HCT116 (cell line): ENCODE data around the gene TMOD1.

Experiments used
- EGR1 ChIP-seq: IDR thresholded peaks from 2 replicates; pipeline ENCODE4 v1.6.1; 2012; ENCODE audit warnings: low read depth
- EZH2 ChIP-seq: fragments of 200-600 bp; sonication (generic); IDR thresholded peaks from 2 replicates; pipeline ENCODE4 v1.6.1; 2017; ENCODE audit warnings: antibody characterized with exemption, mixed run types
- EZH2phosphoT487 ChIP-seq: fragments of 200-600 bp; IDR thresholded peaks from 2 replicates; pipeline ENCODE4 v1.6.1; 2018; ENCODE audit warnings: antibody characterized with exemption, borderline replicate concordance
- JUND ChIP-seq: IDR thresholded peaks from 2 replicates; pipeline ENCODE4 v1.6.1; 2012
- POLR2A ChIP-seq: IDR thresholded peaks from 2 replicates; pipeline ENCODE4 v1.7.0; 2011; ENCODE audit warnings: borderline replicate concordance; ENCODE audit not compliant: insufficient read depth, insufficient read length; ENCODE audit errors: extremely low read depth
- POLR2AphosphoS5 ChIP-seq: IDR thresholded peaks from 2 replicates; pipeline ENCODE4 v1.6.1; 2011; ENCODE audit warnings: mild to moderate bottlenecking, low read depth, low read length, moderate library complexity
- RAD21 ChIP-seq: IDR thresholded peaks from 2 replicates; pipeline ENCODE4 v1.6.1; 2012; ENCODE audit warnings: low read depth, mild to moderate bottlenecking
- REST ChIP-seq: IDR thresholded peaks from 2 replicates; pipeline ENCODE4 v1.6.1; 2012; ENCODE audit warnings: low read depth
- SIN3A ChIP-seq: IDR thresholded peaks from 2 replicates; pipeline ENCODE4 v1.6.1; 2012; ENCODE audit warnings: low read depth
- YY1 ChIP-seq: IDR thresholded peaks from 2 replicates; pipeline ENCODE4 v1.6.1; 2011; ENCODE audit warnings: low read length, low read depth, moderate library complexity, mild to moderate bottlenecking; ENCODE audit not compliant: insufficient replicate concordance; ENCODE audit errors: extremely low read depth
- ZNF274 ChIP-seq: fragments of 200-500 bp; sonication (Bioruptor generic); IDR thresholded peaks from 2 replicates; pipeline ENCODE4 v1.6.1; 2014; ENCODE audit warnings: mild to moderate bottlenecking, low read depth, low read length, inconsistent platforms
- TF ChIP-seq, protein P1 (sequence below), 3 experiments: fragments of 200-600 bp in 1 of 3; sonication (generic) in 1 of 3; IDR thresholded peaks in 2 of 3; conservative IDR thresholded peaks in 1 of 3; 2 replicates each; pipeline ENCODE4 v1.5.1; 2012 to 2017; ENCODE audit warnings: low read depth in 2 of 3, low read length in 2 of 3, antibody characterized with exemption in 1 of 3, borderline replicate concordance in 1 of 3, control low read depth in 1 of 3, mild to moderate bottlenecking in 1 of 3, mixed read lengths in 1 of 3, mixed run types in 1 of 3, moderate library complexity in 1 of 3; ENCODE audit not compliant: insufficient read depth in 1 of 3
- TF ChIP-seq, protein P2 (sequence below): IDR thresholded peaks from 2 replicates; pipeline ENCODE4 v1.6.1; 2012
- TF ChIP-seq, protein P3 (sequence below): IDR thresholded peaks from 2 replicates; pipeline ENCODE4 v1.6.1; 2012

DNA sequence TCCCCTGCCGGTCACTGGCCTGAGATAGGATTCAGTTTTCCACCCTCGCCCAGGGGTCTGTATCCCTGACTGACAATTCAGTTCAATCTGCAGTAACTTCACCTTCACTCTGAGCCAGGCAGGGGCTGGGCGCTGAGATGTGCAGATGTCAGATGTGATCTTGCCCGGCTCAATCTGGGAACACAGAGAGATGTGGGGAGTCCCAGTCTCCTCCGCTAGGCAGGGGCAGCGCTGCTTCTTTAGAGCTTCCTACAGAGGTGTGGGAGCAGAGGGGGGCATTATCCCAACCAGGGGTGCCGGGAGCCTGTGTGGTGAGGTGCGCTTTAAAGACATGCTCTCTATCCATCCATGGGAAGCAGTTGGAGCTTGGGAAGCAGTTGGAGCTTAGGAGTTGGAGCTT is 14.6 kb downstream of the TMOD1 start:
- TF ChIP-seq SIN3A = no peak
- TF ChIP-seq, protein P1, sequence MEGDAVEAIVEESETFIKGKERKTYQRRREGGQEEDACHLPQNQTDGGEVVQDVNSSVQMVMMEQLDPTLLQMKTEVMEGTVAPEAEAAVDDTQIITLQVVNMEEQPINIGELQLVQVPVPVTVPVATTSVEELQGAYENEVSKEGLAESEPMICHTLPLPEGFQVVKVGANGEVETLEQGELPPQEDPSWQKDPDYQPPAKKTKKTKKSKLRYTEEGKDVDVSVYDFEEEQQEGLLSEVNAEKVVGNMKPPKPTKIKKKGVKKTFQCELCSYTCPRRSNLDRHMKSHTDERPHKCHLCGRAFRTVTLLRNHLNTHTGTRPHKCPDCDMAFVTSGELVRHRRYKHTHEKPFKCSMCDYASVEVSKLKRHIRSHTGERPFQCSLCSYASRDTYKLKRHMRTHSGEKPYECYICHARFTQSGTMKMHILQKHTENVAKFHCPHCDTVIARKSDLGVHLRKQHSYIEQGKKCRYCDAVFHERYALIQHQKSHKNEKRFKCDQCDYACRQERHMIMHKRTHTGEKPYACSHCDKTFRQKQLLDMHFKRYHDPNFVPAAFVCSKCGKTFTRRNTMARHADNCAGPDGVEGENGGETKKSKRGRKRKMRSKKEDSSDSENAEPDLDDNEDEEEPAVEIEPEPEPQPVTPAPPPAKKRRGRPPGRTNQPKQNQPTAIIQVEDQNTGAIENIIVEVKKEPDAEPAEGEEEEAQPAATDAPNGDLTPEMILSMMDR (IDR thresholded peaks at IDR 0.05 in 2 of 3, conservative IDR thresholded peaks at IDR 0.05 in 1 of 3; ENCODE audit: borderline replicate concordance in 1 of 3, insufficient read depth in 1 of 3, low read depth in 2 of 3, low read length in 2 of 3) = no peak
- TF ChIP-seq REST = no peak
- TF ChIP-seq RAD21 = no peak
- TF ChIP-seq EZH2 = no peak
- no peak for TF ChIP-seq EZH2phosphoT487
- TF ChIP-seq ZNF274 = no peak
- TF ChIP-seq POLR2A = no peak
- TF ChIP-seq JUND = no peak
- TF ChIP-seq, protein P2, sequence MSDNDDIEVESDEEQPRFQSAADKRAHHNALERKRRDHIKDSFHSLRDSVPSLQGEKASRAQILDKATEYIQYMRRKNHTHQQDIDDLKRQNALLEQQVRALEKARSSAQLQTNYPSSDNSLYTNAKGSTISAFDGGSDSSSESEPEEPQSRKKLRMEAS = no peak
- TF ChIP-seq, protein P3, sequence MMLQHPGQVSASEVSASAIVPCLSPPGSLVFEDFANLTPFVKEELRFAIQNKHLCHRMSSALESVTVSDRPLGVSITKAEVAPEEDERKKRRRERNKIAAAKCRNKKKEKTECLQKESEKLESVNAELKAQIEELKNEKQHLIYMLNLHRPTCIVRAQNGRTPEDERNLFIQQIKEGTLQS = no peak
- TF ChIP-seq POLR2AphosphoS5 = no peak
- TF ChIP-seq EGR1 = no peak
- TF ChIP-seq YY1 = no peak
